ENCODE data around the gene ZHX3.

ZHX3 gene

DNA sequence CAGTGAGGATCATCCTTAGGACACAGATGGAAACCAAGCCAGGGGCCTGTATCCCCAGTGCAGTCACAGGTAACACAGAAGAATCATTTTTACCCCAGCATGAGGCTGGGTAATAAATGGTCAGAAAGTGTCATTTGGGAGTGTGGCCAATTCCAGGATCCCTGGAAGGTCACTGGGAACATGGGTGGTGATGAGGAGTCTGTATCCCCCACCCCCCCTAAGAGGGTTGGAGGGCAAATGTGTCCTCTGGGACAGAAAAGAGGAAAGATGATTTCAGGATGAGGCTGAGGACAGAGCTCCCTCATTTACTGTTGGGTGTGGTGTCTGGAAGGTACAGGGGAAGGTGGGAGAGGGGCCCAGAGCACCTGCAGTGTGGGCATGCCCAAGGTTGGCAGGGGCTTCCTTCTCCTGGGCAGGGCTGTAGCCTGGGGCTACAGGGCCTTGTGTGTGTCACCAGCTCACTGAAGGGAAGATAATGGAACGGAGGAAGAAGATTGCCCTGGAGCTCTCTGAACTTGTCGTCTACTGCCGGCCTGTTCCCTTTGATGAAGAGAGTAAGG lies 145.7 kb downstream of the ZHX3 start:
- no peak for DNase-seq (ENCODE audit: low read depth)

DNA sequence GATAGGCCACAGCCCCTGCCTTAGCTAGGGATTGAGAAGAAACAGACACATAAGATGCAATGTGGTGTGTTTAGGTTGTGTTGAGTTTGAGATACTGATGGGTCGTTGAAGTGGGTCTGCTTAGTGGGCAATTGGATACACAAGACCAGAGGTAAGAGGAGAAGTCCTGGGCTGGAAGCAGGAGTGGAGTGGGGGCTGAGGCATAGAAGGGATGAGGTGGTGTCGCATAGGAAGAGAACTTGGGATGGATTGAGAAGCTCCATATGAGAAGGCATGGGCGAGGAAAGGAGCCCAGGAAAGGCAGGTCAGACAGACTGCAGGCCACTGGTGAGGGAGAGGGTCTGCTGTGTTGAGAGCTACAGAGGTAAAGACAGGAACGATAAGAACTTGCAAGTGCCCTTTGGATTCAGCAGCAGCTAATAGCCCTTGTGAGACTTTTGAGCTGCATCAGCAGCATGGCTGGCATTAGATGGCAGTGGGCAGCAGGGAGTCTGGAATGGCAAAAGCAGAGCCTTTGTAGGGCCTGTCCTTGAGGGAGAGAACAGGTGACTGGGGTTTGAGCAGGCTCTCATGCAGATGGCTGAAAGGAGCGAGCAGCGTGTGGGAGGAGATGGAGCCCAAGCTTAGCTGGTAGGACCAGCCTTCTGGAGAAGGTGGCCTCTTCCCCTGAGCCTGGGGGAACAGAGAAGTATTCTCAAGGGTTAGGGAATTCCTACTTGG lies 147.0 kb downstream of the ZHX3 start:
- no peak for DNase-seq (ENCODE audit: low read depth)

DNA sequence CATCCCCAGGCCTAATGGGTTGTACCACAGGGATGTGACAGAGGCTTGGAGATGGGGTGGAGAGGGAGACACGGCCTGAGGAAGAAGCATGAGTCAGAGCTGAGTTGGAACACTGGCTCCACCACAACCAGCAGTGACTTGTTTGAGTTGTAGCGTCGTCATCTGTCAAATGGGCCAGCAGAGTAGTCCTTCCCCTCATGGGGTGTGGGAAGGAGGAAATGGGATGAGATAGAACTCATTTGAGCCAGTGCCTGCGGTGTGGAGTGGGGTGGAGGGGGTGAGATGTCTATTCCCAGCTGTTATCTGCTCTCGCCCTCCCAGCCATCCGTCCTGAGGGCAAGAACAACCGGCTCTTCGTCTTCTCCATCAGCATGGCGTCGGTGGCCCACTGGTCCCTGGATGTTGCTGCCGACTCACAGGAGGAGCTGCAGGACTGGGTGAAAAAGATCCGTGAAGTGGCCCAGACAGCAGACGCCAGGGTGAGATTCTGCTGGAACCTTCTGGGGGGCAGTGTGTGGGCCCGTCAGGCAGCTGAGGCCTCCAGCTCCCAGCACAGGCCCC lies 147.7 kb downstream of the ZHX3 start:
- no peak for DNase-seq (ENCODE audit: low read depth)

DNA sequence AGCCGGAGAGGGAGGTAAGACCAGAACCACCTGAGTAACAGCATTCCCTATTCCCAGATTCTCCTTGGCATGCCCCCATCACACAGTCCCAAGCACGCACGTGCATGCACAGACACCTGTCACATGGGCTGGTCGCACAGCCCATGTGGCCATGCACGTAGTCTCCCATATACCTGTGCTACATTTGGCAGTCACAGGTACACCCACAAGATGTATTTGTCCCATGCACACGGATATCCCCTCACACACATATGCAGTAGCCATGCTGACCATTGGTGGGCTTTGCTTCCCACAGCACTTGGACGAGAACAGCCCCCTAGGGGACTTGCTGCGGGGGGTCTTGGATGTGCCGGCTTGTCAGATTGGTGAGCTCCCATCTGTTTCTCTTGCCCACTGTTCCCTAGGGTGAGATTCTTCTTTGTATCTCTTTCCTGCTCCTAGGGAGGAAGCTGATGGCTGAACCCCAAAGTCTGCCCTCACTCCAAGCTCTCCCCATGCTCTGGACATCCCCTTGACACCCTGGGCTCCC lies 148.3 kb downstream of the ZHX3 start:
- no peak for DNase-seq (ENCODE audit: low read depth)

DNA sequence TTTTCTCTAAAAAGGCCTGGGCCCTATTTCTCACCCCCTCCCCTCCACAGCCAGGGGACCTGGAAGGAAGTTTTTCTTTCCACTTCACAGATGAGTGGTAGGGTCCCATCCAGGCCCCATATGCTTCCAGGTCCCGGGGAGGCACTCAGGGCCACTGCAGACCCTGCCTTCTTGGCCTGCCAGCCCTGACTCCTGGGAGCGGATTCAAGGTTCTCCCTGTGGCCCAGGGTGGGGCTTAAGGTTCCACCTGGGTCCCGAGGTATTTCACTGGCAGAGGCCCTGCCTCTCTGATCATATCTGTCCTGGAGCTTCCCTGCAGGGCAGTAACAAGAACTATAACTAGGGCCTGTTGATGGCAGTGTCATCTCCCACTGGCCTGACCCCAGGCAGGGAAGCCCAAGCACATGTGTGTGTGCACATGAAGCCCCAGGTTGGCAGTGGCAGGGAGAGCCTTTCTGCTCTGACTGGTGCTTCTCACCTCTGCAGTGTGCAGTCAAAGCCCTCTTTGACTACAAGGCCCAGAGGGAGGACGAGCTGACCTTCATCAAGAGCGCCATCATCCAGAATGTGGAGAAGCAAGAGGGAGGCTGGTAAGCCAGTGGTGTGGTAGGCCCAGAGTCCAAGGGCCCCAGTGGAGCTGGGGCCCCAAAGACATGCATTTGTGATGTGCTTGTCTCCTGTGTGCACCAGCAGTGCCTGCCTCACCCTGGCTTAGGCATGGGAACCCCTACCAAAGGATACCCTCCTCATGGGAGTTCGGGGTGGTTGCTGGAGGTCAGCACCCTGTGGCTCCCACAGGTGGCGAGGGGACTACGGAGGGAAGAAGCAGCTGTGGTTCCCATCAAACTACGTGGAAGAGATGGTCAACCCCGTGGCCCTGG lies 149.0 kb downstream of the ZHX3 start:
- no peak for DNase-seq (ENCODE audit: low read depth)

DNA sequence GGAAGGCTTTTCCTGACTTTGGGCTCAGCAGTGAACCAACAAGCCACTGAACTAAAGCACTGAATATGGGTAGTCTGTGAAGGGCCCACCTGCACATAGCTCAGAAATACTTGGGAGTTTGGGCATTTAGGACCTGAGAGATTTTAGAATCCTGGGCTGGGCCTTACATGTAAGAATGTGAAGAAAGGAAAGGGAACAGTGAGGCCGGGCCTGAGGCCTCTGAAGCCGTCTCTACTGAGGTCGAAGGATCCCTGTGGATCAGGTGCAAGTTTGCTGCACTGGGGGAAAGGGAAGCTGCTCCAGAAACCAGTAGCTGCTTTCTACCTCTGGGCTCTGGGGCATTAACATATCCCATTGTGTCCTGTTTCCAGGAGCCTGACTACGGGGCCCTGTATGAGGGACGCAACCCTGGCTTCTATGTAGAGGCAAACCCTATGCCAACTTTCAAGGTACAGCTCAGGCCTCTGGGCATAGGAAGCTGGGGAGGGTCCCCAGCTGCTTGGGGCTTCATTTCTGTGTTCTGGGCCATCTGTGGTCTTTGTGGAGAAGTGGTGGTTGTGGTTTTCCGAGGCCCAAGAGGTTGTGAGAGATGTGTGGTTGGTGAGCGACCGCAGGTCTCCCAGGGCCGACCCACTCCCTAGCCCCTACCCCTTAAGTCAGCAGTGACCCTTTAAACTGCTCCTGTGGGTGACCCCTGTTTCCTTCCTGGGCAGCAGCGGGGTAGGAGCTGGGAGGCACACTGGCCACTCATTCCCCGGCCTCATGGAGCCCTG lies 149.9 kb downstream of the ZHX3 start:
- DNase-seq (ENCODE audit: low read depth) = no peak

DNA sequence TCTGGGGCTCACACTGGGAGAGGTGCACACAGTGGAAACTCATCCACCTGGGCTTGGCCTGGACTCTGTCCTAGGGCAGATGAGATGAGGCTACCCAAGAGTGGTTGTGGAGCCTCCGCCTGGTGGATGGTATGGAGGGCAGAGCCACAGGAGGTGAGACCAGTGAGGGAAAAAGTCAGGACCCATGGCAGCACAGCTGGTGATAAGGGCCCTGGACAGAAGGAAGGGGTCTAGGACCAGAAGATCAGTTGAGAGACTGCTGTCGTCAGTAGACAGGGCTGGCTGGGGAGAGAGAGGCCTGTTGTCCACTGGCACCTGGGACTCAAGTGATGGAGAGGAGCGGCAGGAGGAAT lies 150.4 kb downstream of the ZHX3 start:
- no peak for DNase-seq (ENCODE audit: low read depth)

DNA sequence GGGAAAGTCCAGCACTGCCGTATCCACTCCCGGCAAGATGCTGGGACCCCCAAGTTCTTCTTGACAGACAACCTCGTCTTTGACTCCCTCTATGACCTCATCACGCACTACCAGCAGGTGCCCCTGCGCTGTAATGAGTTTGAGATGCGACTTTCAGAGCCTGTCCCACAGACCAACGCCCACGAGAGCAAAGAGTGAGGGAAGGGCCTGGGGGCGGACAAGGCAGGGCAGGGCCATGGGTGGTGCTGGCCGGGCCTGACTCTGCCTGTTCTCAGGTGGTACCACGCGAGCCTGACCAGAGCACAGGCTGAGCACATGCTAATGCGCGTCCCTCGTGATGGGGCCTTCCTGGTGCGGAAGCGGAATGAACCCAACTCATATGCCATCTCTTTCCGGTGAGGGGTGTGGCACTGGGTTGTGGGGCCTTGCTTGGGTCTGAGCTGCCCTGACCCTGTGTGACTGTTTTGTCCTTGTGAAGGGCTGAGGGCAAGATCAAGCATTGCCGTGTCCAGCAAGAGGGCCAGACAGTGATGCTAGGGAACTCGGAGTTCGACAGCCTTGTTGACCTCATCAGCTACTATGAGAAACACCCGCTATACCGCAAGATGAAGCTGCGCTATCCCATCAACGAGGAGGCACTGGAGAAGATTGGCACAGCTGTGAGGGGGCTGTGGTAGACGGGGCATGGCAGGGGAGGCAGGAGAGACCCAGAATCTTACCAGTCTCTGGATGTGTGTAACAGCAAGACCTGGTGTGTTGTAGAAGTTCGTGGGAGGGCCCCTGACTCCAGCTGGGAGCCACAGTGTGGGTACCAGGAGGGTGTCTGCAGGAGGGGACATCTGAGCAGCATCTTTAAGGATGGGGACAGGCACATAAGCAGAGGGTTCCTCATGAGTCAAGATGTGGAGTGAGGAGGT lies 151.1 kb downstream of the ZHX3 start:
- no peak for DNase-seq (ENCODE audit: low read depth)

DNA sequence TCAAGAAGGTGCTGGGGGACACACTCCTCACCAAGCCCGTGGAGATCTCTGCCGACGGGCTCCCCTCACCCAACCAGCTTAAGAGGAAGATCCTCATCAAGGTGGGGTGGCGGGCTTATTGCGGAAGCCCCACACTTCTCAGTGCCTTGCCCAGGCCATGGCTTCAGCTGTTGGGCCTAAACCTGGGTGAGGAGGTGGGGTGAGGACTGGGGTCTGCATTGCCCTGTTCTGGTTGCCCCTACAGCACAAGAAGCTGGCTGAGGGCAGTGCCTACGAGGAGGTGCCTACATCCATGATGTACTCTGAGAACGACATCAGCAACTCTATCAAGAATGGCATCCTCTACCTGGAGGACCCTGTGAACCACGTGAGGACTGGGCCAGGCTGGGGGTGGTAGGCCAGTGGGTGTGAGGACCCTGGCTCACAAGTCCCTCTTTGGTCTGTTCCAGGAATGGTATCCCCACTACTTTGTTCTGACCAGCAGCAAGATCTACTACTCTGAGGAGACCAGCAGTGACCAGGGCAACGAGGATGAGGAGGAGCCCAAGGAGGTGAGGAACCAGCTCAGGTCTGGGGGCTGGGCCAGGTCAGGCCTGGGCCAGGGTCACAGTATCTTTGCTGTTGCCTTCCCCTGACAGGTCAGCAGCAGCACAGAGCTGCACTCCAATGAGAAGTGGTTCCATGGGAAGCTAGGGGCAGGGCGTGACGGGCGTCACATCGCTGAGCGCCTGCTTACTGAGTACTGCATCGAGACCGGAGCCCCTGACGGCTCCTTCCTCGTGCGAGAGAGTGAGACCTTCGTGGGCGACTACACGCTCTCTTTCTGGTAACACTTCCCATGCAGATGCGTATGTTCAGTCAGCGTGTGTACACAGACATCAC lies 152.3 kb downstream of the ZHX3 start:
- no peak for DNase-seq (ENCODE audit: low read depth)

DNA sequence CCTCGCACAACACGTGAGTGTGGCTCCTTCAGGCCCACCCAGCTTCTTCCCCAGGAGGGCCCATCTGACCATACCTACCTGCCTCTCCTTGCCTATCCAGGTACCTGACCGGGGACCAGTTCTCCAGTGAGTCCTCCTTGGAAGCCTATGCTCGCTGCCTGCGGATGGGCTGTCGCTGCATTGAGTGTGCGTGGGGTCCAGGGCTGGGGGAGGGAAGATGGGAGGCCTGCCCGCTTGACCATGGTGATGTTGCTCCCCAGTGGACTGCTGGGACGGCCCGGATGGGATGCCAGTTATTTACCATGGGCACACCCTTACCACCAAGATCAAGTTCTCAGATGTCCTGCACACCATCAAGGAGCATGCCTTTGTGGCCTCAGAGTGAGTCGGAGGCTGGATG lies 153.7 kb downstream of the ZHX3 start:
- no peak for DNase-seq (ENCODE audit: low read depth)

DNA sequence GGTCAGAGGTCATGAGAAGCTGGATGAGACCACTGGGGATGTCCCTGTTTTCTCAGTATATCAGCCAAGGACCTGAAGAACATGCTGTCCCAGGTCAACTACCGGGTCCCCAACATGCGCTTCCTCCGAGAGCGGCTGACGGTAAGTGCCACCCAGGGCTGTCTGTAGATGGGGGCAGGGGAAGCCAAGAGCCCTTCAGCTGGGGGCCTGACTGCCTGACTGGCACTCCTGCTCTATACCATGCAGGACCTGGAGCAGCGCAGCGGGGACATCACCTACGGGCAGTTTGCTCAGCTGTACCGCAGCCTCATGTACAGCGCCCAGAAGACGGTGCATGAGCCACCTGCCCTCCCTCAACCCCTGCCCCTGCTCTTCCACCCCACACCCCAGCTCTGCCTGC lies 155.1 kb downstream of the ZHX3 start:
- DNase-seq (ENCODE audit: low read depth) = no peak

DNA sequence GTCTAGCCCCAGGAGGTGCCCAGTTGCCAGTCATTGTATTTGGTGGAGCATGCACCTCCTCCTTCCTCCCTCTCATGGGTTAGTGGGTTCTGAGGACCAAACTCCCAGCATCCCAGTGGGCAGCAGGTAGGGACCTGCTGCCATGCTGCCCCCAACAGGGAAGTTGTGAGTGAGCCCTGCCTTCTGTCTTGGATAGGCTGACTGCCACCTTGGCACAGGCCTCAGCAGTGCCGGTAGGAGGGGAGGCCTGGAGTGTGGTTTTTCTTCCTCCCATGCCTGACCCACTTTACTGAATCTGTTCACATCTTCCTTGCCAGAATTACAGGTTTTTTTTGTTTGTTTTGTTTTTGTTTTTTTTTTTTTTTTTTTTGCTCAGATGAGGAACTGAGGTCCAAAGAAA lies 155.6 kb downstream of the ZHX3 start:
- no peak for DNase-seq (ENCODE audit: low read depth)

DNA sequence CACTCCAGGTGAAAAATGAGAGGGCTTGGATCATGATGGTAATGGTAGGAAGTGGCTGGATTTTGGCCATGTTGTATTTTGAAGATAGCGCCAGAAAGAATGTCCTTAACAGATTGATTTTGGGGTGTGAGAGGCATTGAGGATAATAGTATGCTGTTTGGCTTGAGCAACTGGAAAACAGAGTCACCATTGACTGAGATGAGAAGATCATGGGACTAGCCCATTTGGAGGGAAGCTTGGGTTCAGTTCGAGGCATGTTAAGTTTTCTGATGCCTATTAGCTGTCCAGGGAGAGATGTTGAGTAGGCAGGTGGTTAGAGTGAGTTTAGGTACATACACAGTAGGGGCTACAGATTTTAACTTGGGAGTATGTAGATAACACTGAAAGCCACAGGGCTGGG lies 156.8 kb downstream of the ZHX3 start:
- DNase-seq (ENCODE audit: low read depth) = no peak

DNA sequence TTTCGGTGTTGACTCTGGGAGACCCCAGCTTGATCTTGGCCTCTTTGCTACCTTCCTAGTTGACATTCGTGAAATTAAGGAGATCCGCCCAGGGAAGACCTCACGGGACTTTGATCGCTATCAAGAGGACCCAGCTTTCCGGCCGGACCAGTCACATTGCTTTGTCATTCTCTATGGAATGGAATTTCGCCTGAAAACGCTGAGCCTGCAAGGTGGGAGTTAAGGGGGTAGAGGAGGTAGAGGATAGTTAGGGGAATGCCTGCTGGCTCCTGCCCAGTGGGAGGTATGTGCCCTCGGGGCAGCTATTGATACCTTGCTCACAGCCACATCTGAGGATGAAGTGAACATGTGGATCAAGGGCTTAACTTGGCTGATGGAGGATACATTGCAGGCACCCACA lies 158.0 kb downstream of the ZHX3 start:
- DNase-seq (ENCODE audit: low read depth) = no peak

DNA sequence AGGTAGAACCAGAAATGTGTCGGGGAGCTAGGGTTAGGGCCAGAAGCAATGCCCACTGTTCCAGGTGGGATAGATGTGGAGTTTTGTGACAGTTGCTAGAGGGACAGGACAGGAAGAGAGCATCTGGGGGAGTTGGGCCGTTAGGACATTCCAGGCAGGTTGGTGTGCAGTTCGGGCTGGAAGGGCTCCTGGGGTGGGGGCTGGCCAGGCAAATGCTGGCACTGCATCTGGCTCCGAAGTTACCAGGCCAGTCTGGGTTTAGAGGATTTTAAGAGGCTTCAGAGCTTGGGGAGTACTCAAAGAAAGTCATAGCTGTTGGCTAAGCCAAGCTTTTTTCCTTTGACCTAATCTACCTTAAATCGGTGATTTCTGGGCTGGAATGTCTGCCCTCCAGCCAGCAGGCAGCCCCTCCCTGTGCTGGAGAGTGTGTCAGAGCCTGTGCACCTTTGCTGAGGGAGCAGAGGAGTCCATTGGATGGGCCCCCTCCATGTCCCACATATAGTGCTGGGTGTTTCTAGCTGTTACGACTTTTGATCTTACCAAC lies 159.4 kb downstream of the ZHX3 start:
- DNase-seq (ENCODE audit: low read depth) = no peak

DNA sequence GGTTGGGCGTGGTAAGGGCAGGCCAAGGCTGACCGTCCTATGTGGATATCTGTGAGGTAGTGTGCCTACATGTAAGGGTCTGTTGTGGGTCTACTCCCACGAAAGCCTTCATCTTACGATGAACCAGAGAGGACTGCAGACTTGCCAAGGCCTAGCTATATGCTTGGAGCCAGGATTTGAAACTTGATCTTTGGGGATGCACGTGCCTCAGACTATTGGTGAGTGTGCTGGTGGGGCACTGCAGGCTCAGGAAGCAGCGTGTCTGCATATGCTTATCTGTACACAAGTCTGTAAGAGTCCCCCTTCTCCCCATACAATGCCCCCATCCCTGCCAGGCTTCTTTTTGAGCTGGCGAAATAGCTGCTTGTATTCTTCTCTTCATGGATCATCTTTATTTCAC lies 162.3 kb downstream of the ZHX3 start:
- DNase-seq (ENCODE audit: low read depth) = no peak

DNA sequence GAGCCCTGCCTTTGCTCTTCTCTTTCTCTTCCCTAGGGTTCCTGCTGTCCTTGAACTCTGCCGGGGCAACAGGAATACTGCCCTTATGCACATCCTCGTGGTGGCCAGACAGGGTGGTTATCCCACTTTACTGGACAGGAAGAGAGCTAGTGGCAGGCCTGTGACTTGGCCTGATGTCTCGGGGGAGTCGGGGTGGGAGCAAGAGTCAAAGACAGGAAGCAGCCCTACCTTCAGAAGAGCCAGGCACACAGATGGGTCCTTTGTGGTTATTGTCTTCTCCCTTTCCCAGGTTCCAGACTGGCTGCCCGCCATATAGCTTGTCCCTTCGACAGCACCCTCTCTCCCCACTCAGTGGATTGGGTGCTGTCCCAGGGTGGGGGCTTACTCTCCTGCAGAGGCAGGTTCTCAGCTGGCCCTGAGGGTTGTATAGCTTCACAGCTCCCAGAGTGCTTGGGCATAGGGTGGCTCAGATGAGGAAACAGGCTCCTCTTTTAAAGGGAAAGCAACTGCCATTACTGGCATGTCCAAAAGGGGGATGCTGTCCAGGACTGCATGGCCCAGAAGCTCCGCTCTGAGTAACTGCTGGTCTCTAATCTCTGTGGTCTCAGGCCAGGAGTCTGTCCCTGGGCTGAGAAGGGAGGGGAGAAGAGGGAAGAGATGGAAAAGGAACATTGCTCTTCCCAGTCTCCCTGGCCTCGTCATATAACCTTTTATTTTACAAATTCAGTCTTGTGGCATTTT lies 162.9 kb downstream of the ZHX3 start:
- no peak for DNase-seq (ENCODE audit: low read depth)

DNA sequence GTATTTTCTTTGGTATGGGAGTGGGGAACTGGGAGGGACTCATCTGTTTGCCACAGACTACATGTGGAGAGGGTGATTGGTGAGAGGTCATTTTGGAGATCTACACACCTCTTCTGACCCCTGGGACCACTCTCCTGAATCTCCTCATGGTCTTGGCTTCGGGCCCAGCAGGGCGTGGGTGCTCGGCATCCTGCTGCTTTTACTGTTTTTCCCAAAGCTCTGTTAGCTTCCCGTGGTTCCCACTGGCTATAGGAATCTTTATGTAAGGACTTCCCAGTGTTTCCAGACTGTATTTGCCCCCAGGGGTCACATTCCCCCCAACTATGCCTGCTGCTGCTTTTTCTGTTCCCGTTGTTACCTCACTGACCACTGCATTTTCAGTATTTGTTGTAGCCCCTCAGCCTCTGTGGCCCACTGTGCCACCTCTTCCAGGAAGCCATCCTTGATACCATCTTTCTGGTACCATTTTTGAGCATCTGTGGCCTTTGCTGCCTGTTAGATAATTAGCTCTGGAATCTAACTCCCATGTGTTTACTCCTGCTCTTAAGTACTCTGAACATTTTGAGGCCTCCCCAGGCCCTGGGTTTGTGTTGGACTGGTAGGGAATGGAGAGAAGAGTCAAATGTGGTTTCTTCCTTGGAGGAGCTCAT lies 165.3 kb downstream of the ZHX3 start:
- no peak for DNase-seq (ENCODE audit: low read depth)
